Endothelial cell of umbilical vein (primary cell): ENCODE measurements around the gene PRKG1. TPM values are rescaled to one million over a fixed set of nuclear protein-coding genes. Genes with fewer than 3 reads are reported as not detected.

ENCODE experiments used
- BruUV-seq: library from RNA; stranded (reverse); fragments of 400-500 nt; replicated peaks from 2 replicates; lab custom pipeline; 2021; lab: Mats Ljungman, UMichigan
- CTCF ChIA-PET: fragments of 300-600, 350-600 bp; sonication (Branson Sonifier 250); formaldehyde crosslinking; loops from one replicate; lab custom pipeline; 2021; ENCODE audit warnings: antibody characterized with exemption, inconsistent platforms; lab: Charles Lee
- POLR2A ChIA-PET: fragments of 300-600, 350-600 bp; sonication (Branson Sonifier 250); formaldehyde crosslinking; loops from one replicate; lab custom pipeline; 2021; ENCODE audit warnings: antibody characterized with exemption, inconsistent platforms; lab: Charles Lee
- DNase-seq: peaks from one replicate; pipeline ENCODE4 v3.0.0-alpha.2; 2011; ENCODE audit warnings: low read depth, low spot score
- FAIRE-seq: peaks from 2 replicates; lab custom pipeline; 2011; peaks lifted over from hg19 to GRCh38; lab: Jason Lieb, UNC
- H2AFZ ChIP-seq: 2 replicates; pipeline ENCODE4 v1.6.0; 2012; ENCODE audit warnings: low read depth, low read length, control low read depth, inconsistent platforms
- H3K27ac ChIP-seq: 2 replicates; pipeline ENCODE4 v1.5.1; 2011; ENCODE audit warnings: low read depth, mild to moderate bottlenecking, control low read depth, low read length, moderate library complexity; ENCODE audit not compliant: insufficient read depth
- H3K27me3 ChIP-seq, 2 experiments: 2 replicates each; pipeline versions ENCODE4 v1.6.0 to v1.6.1; 2011; ENCODE audit warnings: low read length in 2 of 2, mixed read lengths in 1 of 2; ENCODE audit not compliant: control insufficient read depth in 2 of 2, insufficient read depth in 2 of 2
- H3K36me3 ChIP-seq, 2 experiments: 2 replicates in 1 of 2; 3 replicates in 1 of 2; pipeline ENCODE4 v1.5.1; 2011; ENCODE audit warnings: low read length in 2 of 2, mild to moderate bottlenecking in 1 of 2, moderate library complexity in 1 of 2; ENCODE audit not compliant: control insufficient read depth in 2 of 2, insufficient read depth in 2 of 2; ENCODE audit errors: extremely low read depth in 1 of 2
- H3K4me1 ChIP-seq: 3 replicates; pipeline ENCODE4 v1.5.1; 2011; ENCODE audit warnings: mild to moderate bottlenecking, low read length; ENCODE audit not compliant: control insufficient read depth, insufficient read depth; ENCODE audit errors: extremely low read depth
- H3K4me2 ChIP-seq: 2 replicates; pipeline ENCODE4 v1.6.1; 2011; ENCODE audit warnings: low read length, control low read depth, mixed read lengths; ENCODE audit not compliant: insufficient read depth
- H3K4me3 ChIP-seq, 3 experiments: fragments of 200-600 bp in 1 of 3; sonication (generic), shearing (Covaris generic) in 1 of 3; replicated peaks in 1 of 3; 2 replicates each; pipeline ENCODE4 v1.5.1; 2011 to 2016; ENCODE audit warnings: control low read depth in 3 of 3, low read length in 3 of 3, mild to moderate bottlenecking in 2 of 3, inconsistent platforms in 1 of 3, low read depth in 1 of 3, moderate library complexity in 1 of 3; ENCODE audit not compliant: insufficient read depth in 1 of 3
- H3K79me2 ChIP-seq: 2 replicates; pipeline ENCODE4 v1.6.0; 2012; ENCODE audit warnings: low read length, inconsistent platforms; ENCODE audit not compliant: control insufficient read depth, insufficient read depth
- H3K9ac ChIP-seq: replicated peaks from 2 replicates; pipeline ENCODE3; 2011; ENCODE audit warnings: low read length, control low read depth; ENCODE audit not compliant: insufficient read depth; ENCODE audit errors: extremely low read depth
- H3K9me1 ChIP-seq: replicated peaks from 3 replicates; pipeline ENCODE4 v1.6.0; 2011; ENCODE audit warnings: mild to moderate bottlenecking, low read length; ENCODE audit not compliant: control insufficient read depth, insufficient read depth; ENCODE audit errors: extremely low read depth
- H3K9me3 ChIP-seq: replicated peaks from 2 replicates; pipeline ENCODE4 v1.5.1; 2012; ENCODE audit warnings: low read length, inconsistent platforms; ENCODE audit not compliant: control insufficient read depth, insufficient read depth
- H4K20me1 ChIP-seq: replicated peaks from 2 replicates; pipeline ENCODE3; 2011; ENCODE audit warnings: mild to moderate bottlenecking, low read length; ENCODE audit not compliant: control insufficient read depth, insufficient read depth; ENCODE audit errors: extremely low read depth
- CTCF ChIP-seq, 2 donors: IDR thresholded peaks; 1 replicate in 1 of 2; 2 replicates in 1 of 2; pipeline ENCODE4 v1.5.1; 2011; ENCODE audit warnings: low read length in 2 of 2, mild to moderate bottlenecking in 2 of 2, moderate library complexity in 2 of 2, control low read depth in 1 of 2, inconsistent platforms in 1 of 2, low read depth in 1 of 2; ENCODE audit not compliant: insufficient read depth in 1 of 2; ENCODE audit errors: extremely low read depth in 1 of 2
- EZH2 ChIP-seq: IDR thresholded peaks from 2 replicates; pipeline ENCODE4 v1.6.1; 2012; ENCODE audit warnings: borderline replicate concordance, low read depth, mild to moderate bottlenecking, moderate library complexity, low read length, inconsistent platforms; ENCODE audit not compliant: severe bottlenecking
- GATA2 ChIP-seq: IDR thresholded peaks from 2 replicates; pipeline ENCODE4 v1.7.0; 2011; ENCODE audit warnings: low read depth, mild to moderate bottlenecking, moderate library complexity, mixed read lengths, low read length; ENCODE audit not compliant: insufficient read length, insufficient read depth
- JUN ChIP-seq: IDR thresholded peaks from 2 replicates; pipeline ENCODE4 v1.6.1; 2011; ENCODE audit warnings: borderline replicate concordance, low read depth; ENCODE audit not compliant: insufficient read length, insufficient read depth
- MAX ChIP-seq: IDR thresholded peaks from 2 replicates; pipeline ENCODE4 v1.6.1; 2011; ENCODE audit not compliant: insufficient read depth, insufficient read length
- MYC ChIP-seq: IDR thresholded peaks from one replicate; pipeline ENCODE4 v1.6.1; 2011; ENCODE audit warnings: mild to moderate bottlenecking, low read depth, low read length
- POLR2A ChIP-seq: IDR thresholded peaks from 2 replicates; pipeline ENCODE4 v1.6.1; 2012; ENCODE audit warnings: low read depth, mild to moderate bottlenecking, control low read depth, low read length
- POLR2AphosphoS5 ChIP-seq: IDR thresholded peaks from 2 replicates; pipeline ENCODE4 v1.6.1; 2012; ENCODE audit warnings: low read depth, mild to moderate bottlenecking, control low read depth, low read length, moderate library complexity; ENCODE audit not compliant: insufficient read depth
- dilution Hi-C: fragments of 300-500 bp; cut with MboI; formaldehyde crosslinking; loops from one replicate; pipeline ENCODE4 v1.15.0; 2019; ENCODE audit warnings: low sequenced_read_pairs; ENCODE audit not compliant: extremely low pct_ligation_motif_present
- intact Hi-C: fragments of 100-400 bp; cut with micrococcal nuclease; formaldehyde crosslinking; loops from one replicate; pipeline ENCODE4 v1.10.0; 2022
- polyA plus RNA-seq, 4 experiments: library from polyadenylated mRNA; depleted of rRNA in 3 of 4; stranded (reverse) in 3 of 4; unstranded in 1 of 4; fragments of >200 nt; gene quantifications; 2 replicates each; pipeline versions ENCODE4 v1.2.1 to v1.2.3, GENCODE V29; 2011 to 2012; ENCODE audit warnings: missing spikeins in 1 of 4
- total RNA-seq: library from RNA; stranded (reverse); gene quantifications from 2 replicates; pipeline ENCODE4 v1.2.3, GENCODE V29; 2021

PRKG1 gene
- total and polyA plus RNA-seq, 2 donors (not counting 3 experiments of a cell fraction or from before 2014, with no cell fraction given), result 0.01 to 0.18 TPM

- H3K36me3 ChIP-seq, result no peaks in the 10 kb centered on the region
- dilution Hi-C loops, result no loop called here
- H3K79me2 ChIP-seq, result no peaks in the 10 kb centered on the region
- no TSS peak for BruUV-seq
- H3K4me1 ChIP-seq, result no peaks in the 10 kb centered on the region
- FAIRE-seq, result no peak
- ChIA-PET CTCF (no interaction called here), POLR2A (no interaction called here)
- no peak for DNase-seq
- no peaks in the 10 kb centered on the region for H3K27me3 ChIP-seq
- H3K9me3 ChIP-seq, result no peaks in the 10 kb centered on the region
- H3K9me1 ChIP-seq, result no peaks in the 10 kb centered on the region
- no peak overlapping the region for H3K4me3 ChIP-seq
- no peak overlapping the region for H3K27ac ChIP-seq
- H4K20me1 ChIP-seq, result no peaks in the 10 kb centered on the region
- H2AFZ ChIP-seq, result no peak overlapping the region
- TF ChIP-seq CTCF (IDR thresholded peaks at IDR 0.05; ENCODE audit: extremely low read depth in 1 of 2, insufficient read depth in 1 of 2, low read depth in 1 of 2, low read length in 2 of 2), result no peak
- no peak for TF ChIP-seq GATA2
- TF ChIP-seq EZH2, result no peak
- no peak for TF ChIP-seq POLR2A
- TF ChIP-seq JUN, result no peak
- TF ChIP-seq MAX, result no peak
- no peak for TF ChIP-seq POLR2AphosphoS5
- TF ChIP-seq MYC, result no peak
- no peak overlapping the region for H3K9ac ChIP-seq
- intact Hi-C loops, result no loop called here
- H3K4me2 ChIP-seq, result no peak overlapping the region
Observed at GRCh38 chr10:51159841-51160240, 85.6 kb downstream of the PRKG1 start.
